ENCODE measurements around the gene NSG1. TPM values are rescaled to one million over a fixed set of nuclear protein-coding genes. Genes with fewer than 3 reads are reported as not detected.

NSG1 gene
- total RNA-seq, 6 donors from 2014 or later, result 0.29 to 3.8 (median 1.3) TPM; not detected in 1

DNA sequence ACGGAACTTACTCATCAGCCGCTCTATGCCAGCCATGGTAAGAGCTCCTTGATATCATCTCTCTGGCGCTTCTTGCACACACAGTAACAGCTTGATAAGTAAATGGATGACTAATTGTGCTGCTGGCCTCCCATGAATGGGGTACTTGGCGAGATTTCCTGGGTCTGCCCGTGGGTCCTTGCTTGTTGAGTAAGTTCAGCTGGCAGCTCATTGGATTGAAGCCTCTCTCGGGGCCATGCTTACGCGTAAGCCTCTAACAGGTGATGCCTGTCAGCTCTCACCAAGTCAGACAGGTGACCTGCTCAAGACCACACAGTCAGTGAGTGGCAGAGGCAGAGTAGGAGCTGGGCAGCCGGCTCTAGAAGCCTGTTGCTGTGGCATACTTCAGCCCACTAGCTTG lies 7.7 kb downstream of the NSG1 start:
- no peak for DNase-seq

DNA sequence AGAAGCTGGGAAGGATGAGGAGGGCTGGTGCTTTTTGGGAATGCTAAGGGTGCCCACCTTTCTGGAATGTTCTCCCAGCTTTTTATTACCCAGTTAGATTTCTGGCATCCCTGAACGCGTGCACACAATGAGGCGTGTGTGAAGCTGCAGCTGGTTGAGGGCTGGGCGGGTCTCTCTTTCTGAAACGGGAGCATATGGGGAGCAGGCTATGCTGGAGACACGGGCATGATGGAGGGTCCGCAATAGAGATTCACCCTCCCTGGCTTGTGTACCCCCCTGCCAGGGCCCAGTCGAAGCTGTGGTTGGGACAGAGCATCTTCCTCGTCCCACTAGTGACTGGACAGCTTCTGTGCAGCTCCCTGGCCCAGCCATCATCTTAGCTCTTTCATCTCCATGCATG lies 8.5 kb downstream of the NSG1 start:
- Histone ChIP-seq H3K4me1 (no peaks in the 10 kb centered on the region), H3K27ac (no peak overlapping the region), H3K27me3 (no peaks in the 10 kb centered on the region), H3K4me3 (no peak overlapping the region), H3K9me3 (peaks cover 0 to 3% (median 0%) of the 10 kb centered on the region in 4 donors), H3K36me3 (no peaks in the 10 kb centered on the region)
- DNase-seq (no peak), ATAC-seq (ENCODE audit: low FRiP score in 2 of 2) (no peak)
- 53 to 70% methylated on average over 9 of the region's 9 CpGs for WGBS, 2 donors
- no peak for TF ChIP-seq POLR2A (IDR thresholded peaks at IDR 0.05)
- TF ChIP-seq, protein P1, sequence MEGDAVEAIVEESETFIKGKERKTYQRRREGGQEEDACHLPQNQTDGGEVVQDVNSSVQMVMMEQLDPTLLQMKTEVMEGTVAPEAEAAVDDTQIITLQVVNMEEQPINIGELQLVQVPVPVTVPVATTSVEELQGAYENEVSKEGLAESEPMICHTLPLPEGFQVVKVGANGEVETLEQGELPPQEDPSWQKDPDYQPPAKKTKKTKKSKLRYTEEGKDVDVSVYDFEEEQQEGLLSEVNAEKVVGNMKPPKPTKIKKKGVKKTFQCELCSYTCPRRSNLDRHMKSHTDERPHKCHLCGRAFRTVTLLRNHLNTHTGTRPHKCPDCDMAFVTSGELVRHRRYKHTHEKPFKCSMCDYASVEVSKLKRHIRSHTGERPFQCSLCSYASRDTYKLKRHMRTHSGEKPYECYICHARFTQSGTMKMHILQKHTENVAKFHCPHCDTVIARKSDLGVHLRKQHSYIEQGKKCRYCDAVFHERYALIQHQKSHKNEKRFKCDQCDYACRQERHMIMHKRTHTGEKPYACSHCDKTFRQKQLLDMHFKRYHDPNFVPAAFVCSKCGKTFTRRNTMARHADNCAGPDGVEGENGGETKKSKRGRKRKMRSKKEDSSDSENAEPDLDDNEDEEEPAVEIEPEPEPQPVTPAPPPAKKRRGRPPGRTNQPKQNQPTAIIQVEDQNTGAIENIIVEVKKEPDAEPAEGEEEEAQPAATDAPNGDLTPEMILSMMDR (IDR thresholded peaks at IDR 0.05), result no peak

More for the DNA sequence above, 7.7 kb downstream of the NSG1 start:
- ATAC-seq (ENCODE audit: low FRiP score in 2 of 2), result no peak
- H3K27ac ChIP-seq, result no peak overlapping the region
- no peaks in the 10 kb centered on the region for H3K9me3 ChIP-seq
- no peaks in the 10 kb centered on the region for H3K36me3 ChIP-seq
- no peaks in the 10 kb centered on the region for H3K27me3 ChIP-seq
- no peak overlapping the region for H3K4me3 ChIP-seq
- WGBS, 2 donors, result 77% methylated on average over 9 of the region's 9 CpGs; no CpG with 5 or more reads in 1 of the 2 donors
- no peaks in the 10 kb centered on the region for H3K4me1 ChIP-seq
- no peak for TF ChIP-seq POLR2A (IDR thresholded peaks at IDR 0.05)
- no peak for TF ChIP-seq EP300 (IDR thresholded peaks at IDR 0.05)
- no peak for TF ChIP-seq POLR2AphosphoS5 (IDR thresholded peaks at IDR 0.05)
- TF ChIP-seq, protein P1 (IDR thresholded peaks at IDR 0.05), result no peak

DNA sequence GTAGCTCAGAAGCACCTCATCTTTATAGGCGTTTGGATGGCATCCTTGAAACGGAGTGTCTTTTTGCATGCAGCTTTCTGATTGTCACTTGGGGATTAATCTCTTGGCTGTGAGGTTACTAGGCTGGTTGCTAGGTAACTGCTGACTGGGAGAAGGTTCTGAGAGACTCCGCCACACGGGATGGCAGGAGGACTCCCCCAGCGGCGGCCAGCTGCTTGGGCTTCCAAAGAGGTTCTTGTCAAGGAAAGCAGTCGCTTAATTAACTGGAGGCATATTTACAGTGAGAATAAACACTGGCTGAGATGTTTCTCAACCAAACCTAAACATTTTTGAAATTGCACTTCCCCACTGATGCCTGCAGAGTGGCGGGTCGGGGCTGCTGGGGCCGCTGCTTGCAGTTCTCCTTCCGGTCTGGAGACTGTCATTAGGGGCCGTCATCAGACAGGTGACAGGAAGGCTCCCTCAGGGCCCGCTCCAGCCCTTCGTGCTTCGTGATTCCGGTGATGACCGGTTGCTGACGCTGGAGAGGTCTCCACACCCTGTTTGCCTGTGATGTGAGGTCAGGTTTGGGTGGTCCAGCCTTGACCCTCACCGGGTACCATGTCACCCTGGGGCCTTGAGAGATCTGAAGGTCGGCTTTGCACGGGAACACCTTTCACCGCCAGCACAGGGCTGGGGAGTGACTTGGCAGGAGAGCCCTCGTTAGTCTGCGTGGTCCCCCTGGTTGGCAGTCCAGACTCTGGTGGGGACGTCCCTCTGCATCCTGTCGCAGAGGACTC lies 9.1 kb downstream of the NSG1 start:
- Histone ChIP-seq H3K9me3 (peaks cover 0 to 3% (median 0%) of the 10 kb centered on the region in 4 donors), H3K27ac (no peak overlapping the region), H3K27me3 (no peaks in the 10 kb centered on the region), H3K4me1 (no peaks in the 10 kb centered on the region), H3K4me3 (no peak overlapping the region), H3K36me3 (no peaks in the 10 kb centered on the region)
- 28 to 53% methylated on average over 25 to 26 of the region's 26 CpGs for WGBS, 2 donors
- ATAC-seq (ENCODE audit: low FRiP score in 2 of 2) (peak in 1 of 2 donors; percentile 20), DNase-seq (no peak)
- TF ChIP-seq EP300 (IDR thresholded peaks at IDR 0.05) (no peak), POLR2AphosphoS5 (IDR thresholded peaks at IDR 0.05) (no peak), POLR2A (IDR thresholded peaks at IDR 0.05) (no peak)
- TF ChIP-seq, protein P1 (IDR thresholded peaks at IDR 0.05), result no peak

DNA sequence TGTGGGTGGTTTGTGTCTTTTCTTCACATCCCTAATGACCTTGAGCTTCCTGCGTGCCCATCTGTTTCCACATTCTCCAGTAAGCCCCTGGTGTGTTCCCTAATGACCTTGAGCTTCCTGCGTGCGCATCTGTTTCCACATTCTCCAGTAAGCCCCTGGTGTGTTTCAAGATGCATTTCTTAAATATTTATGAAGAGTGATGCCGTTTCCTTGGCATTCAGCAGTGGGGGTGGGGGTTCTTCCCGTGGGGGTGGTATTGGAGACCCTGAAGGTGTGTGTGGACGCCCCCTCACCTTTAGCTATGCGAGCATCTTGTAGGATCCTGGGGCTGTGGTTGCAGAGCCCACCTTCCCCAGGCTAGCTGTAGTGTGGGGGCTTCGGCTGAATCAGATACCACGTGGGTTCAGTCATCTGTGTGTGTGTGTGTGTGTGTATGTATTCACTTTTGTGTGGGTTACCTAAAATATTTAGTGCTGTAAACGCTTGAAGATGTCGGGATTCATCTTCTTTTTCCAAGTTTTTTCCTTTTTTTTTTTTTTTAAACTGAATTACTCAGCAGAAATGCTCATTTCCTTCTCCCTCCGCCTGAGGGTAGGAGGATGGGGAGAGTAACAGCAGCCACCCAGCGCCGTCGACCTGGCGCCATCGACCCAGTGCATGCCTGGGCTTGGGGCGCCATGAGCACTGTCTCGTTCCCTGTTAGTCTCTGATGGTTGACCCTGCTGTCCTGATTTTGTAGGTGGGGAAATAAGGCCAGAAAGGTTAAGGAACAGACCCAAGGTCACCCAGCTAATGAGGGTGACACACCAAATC lies 9.9 kb downstream of the NSG1 start:
- H3K27me3 ChIP-seq, result no peaks in the 10 kb centered on the region
- TF ChIP-seq POLR2AphosphoS5 (IDR thresholded peaks at IDR 0.05) (no peak), POLR2A (IDR thresholded peaks at IDR 0.05) (no peak), EP300 (IDR thresholded peaks at IDR 0.05) (no peak)
- TF ChIP-seq, protein P1 (IDR thresholded peaks at IDR 0.05), result no peak
- H3K4me1 ChIP-seq, result no peaks in the 10 kb centered on the region
- H3K9me3 ChIP-seq, result peaks cover 0 to 3% (median 0%) of the 10 kb centered on the region in 4 donors
- 54 to 57% methylated on average over 16 to 18 of the region's 19 CpGs for WGBS, 2 donors
- ATAC-seq (ENCODE audit: low FRiP score in 2 of 2) (no peak), DNase-seq (no peak)
- no peak overlapping the region for H3K4me3 ChIP-seq
- H3K36me3 ChIP-seq, result no peaks in the 10 kb centered on the region
- H3K27ac ChIP-seq, result no peak overlapping the region

Measured in upper lobe of left lung (tissue), 6 donors.